GM18907 (cell line): ENCODE results near the gene LRRK1.

Source experiments
- ATAC-seq: cut with Tn5 transposase; IDR thresholded peaks from one replicate; pipeline ENCODE4 v1.9.1; 2021; ENCODE audit warnings: mild to moderate bottlenecking, moderate library complexity; ENCODE audit not compliant: unreplicated experiment

Gene LRRK1

GRCh38 chr15:100891307-100892012 lies 27.7 kb upstream of the LRRK1 start:
- ATAC-seq = no peak

GRCh38 chr15:100892013-100892355 lies 27.2 kb upstream of the LRRK1 start:
- ATAC-seq = no peak

DNA sequence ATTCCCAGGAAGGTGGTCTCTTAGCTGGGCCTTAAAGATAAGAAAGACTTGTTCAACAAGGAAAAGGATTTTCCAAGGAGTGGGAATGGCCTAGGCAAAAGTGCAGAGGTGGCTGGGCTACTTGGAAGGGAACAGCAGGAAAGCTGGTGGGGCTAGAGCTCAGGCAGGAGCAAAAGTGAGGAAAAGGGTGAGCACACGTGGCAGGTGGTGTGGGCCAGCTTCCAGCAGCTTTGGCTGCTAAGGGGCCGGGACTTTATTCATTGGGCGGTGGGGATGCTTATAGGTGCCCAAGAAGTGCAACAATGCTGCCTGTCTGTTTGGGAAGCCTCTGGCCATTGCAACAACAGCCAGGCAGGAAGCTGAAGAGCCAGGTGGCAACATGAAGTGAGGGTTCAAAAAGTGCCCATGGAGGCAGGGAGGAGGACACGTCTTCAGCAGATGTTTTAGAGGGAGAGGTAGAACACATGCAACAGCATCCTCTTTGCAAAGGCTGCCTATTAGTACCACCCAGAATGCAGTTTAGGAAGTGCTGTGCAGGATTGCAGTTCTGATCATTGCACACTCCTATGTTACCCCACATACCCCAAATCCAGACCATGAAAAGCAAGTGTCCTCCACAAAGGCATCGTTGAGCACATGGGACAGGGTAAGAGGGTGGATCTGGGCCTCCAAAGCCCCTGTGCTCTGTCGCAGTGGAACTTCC lies 25.7 kb upstream of the LRRK1 start:
- ATAC-seq = no peak

DNA sequence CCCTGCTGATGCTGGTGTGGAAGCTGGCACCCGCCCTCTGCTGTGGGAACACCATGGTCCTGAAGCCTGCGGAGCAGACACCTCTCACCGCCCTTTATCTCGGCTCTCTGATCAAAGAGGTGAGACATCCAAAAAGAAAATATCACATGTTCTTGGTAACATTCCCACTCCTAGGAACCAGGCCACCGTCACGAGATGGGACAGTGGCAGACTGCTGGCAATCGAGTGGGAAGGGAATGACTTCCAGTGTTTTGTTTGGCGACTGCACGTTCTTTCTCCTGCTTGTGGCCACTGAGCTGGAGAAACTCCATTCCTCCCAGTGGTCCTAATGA lies 25.2 kb upstream of the LRRK1 start:
- no peak for ATAC-seq

GRCh38 chr15:100895721-100896120 lies 23.4 kb upstream of the LRRK1 start:
- no peak for ATAC-seq

GRCh38 chr15:100897221-100898151 lies 21.7 kb upstream of the LRRK1 start:
- ATAC-seq = no peak

DNA sequence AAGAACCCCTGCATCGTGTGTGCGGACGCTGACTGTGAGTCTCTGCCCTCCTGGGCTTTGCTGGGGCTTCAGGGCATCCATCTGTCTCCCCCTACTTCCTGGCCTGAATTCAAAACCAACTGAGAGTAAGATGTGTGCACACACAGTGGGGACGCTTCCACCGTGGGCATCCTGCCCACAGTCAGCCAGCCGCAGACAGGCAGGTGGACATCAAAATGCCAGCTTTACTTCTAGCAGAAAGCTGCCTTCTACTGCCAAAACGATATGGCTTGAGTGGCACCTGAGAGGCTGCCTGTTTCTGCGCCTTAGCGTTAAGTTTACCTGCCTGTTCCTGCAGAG lies 21.0 kb upstream of the LRRK1 start:
- no peak for ATAC-seq

DNA sequence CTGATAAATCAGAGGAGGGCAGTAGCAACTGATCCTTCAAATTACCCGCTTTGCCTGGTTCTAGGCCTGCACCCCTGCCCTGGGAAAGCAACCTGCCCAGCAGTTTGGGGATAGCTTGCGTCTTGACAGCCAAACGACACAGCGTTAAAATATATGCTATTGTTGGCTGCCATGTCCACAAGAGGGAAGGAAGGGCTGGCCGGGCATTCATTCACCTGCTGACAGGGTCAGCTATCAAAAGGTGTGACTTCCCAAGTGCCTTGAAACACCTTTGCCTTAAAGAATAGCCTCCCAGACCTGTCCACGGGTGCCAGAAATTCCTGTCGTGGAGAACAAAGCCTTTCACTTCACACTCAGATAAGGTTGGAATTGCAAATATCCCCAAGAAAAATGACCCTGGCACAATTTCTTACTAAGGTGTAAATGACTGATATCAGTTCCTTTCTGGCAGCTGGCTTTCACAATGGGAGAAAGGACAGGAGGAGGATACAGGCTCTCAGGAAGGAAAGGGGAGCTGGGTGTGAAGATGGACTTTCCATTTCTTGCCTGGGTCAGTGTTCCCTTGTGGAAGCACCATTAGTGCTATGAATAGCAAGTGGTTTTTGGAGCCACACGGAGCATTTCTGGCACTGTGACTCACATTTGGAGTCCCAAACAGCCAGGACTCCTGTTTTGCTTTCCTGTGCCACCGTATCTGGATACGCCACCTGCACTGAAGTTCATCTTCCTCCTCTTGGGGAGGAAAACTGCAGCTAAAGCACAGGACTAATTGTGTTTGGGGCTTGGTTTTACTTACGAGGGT lies 20.3 kb upstream of the LRRK1 start:
- ATAC-seq = no peak

DNA sequence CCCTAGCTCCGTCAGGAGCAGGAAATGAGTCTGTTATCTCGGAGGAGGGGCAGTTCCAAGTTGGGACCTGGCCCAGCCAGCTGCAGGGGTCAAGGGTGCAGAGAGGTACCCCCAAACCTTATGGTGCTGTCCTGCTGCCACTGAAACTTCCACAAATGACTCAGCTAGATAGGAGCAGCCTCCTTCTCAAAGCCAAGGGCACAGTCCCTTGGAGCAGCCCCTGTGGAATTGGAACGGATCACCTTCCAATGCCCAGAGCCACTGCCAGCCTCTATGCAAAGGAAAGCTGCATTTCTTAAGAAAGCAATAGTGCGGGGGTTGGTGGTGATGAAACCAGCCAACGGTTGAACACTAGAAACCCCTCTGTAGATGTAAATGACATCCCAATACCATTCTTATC lies 19.6 kb upstream of the LRRK1 start:
- no peak for ATAC-seq

DNA sequence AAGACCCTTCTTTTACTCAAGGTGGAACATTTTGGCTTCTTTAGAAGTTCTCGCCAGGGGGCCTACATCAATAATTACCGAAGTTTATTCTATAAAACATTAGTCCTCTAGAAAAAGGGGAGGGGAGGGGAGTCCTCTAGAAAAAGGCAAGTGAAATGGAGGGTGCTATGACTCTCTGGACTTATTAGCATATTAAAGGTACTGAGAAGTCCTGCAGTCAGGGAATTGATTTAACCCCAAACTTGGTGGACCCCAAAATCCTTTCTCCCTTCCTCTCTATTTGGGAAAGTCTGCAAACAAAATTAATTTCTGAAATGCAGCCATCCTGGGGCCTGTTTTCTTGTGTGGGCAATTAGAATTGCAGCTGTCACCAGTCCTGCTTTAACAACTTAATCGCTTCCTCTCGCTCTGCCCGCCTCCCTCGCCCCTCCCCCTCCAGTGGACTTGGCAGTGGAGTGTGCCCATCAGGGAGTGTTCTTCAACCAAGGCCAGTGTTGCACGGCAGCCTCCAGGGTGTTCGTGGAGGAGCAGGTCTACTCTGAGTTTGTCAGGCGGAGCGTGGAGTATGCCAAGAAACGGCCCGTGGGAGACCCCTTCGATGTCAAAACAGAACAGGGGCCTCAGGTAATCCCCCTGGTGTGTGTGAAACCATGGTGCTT lies 18.9 kb upstream of the LRRK1 start:
- ATAC-seq = no peak

GRCh38 chr15:100900795-100901169 lies 18.4 kb upstream of the LRRK1 start:
- ATAC-seq = no peak

- ATAC-seq = no peak
These were observed 17.9 kb upstream of the LRRK1 start for GRCh38 chr15:100901296-100901695.

DNA sequence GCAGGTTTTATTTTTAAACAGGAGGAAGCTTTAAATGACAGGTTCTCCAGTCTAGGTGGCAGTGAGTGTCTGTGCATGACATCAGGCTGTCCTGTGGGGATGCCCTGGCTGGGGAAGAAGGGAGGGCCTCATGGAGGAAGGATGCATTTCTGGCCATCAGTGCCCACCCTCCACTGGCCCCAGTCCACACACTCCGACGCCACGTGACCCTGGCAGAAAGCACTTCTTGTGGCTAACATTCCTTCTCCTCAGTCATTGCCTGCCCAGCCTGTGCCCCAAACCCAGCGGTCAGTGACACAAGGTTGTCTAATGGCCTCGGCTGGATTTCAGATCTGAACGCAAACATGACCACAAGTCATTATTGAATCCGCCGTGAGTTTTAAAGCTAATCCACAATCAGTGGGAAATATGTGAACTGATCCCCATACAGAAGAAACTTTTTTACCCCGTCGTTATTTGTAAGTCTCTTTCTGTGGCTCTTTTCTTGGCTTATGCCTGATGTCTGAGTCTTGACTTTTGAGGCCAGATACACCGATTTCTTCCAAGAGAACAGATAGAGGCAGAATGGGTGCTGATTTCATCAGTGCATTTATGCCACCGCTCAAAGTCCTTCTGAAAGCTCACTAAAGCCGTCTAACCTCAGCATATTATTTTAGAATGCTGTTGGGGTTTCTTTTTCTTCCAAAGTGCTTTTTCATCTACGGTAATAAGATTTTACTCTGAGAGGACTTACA lies 17.3 kb upstream of the LRRK1 start:
- ATAC-seq = no peak

DNA sequence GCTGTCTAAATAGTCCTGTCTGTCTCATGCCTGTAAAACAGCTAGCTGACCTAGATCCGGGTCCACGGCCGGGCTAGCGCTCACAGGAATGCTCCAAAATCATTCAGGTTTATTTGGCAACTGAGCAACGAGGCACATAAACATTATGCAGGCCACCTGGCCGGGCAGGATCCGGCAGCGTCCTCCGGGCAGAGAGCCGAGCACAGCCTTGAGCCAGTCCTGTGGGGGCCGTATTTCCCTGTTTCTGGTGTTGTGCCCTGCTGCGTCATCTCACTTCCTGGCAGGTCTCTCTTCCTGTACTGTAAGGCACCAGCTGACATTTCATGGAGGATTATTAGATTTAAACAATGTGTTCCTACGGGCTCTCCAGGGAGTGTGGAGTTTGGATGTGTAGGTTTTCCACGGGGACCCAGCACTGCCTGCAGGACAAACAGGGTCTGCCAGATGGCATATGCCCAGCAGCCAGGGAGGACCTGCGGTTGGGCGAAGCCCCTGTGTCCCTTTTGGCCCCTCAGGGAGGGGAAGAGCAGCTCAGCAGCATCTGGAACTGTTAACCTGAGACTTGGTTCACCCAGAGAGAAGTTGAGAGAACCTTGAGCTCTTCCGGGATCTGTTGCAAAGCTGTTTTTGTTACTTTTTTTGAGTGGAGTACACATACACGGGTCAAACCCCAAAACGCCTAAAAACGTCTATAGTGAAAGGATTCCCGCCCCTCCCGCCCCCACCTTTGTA lies 16.6 kb upstream of the LRRK1 start:
- no peak for ATAC-seq

DNA sequence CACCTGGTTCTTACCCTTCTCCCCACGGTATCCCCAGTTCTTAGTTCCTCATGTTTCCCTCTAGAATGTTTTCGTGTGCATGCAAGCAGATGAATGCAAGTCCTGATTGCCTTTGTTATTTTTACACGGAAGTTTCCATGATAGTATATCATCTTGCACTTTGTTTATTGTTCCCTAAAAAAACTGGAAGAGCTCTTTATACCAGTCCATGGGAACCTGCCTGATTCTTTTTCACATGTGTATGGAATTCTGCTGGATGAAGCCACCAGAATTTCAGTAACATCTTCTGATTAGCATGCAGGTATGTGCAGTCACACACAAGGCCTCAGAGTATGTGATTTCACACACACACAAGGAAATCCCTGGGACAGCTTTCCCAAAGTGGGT lies 16.0 kb upstream of the LRRK1 start:
- ATAC-seq = no peak

GRCh38 chr15:100905850-100906249 lies 13.3 kb upstream of the LRRK1 start:
- no peak for ATAC-seq

GRCh38 chr15:100908466-100908865 lies 10.7 kb upstream of the LRRK1 start:
- ATAC-seq = no peak

- no peak for ATAC-seq
These were observed 9.6 kb upstream of the LRRK1 start for GRCh38 chr15:100909565-100909964.
